Hepatocyte (in vitro differentiated cells): ENCODE results near the gene SLC9A8.

Experiments
- CTCF ChIP-seq: fragments of 200-600 bp; sonication (generic); IDR thresholded peaks from 2 replicates; pipeline ENCODE4 v1.5.1; 2016; ENCODE audit warnings: antibody characterized with exemption, mild to moderate bottlenecking; ENCODE audit not compliant: poor library complexity
- EZH2 ChIP-seq: fragments of 200-600 bp; sonication (generic); IDR thresholded peaks from 2 replicates; pipeline ENCODE4 v1.6.1; 2016; ENCODE audit warnings: antibody characterized with exemption, mild to moderate bottlenecking, borderline replicate concordance
- EZH2phosphoT487 ChIP-seq: fragments of 200-600 bp; sonication (generic); IDR thresholded peaks from one replicate; pipeline ENCODE4 v1.6.1; 2018; ENCODE audit warnings: antibody characterized with exemption, mild to moderate bottlenecking, low read depth, moderate library complexity; ENCODE audit not compliant: unreplicated experiment, severe bottlenecking

- TF ChIP-seq CTCF: no peak
- TF ChIP-seq EZH2: no peak
- TF ChIP-seq EZH2phosphoT487: no peak
These were observed 70.7 kb downstream of the SLC9A8 start for GRCh38 chr20:49883246-49883802.
